PC-9 (cell line): ENCODE measurements around the gene VWA7.

Experiments
- CTCF ChIP-seq: fragments of 200-600 bp; sonication (generic); conservative IDR thresholded peaks from 2 replicates; pipeline ENCODE4 v1.6.1; 2017; ENCODE audit warnings: mixed run types, antibody characterized with exemption, mild to moderate bottlenecking, moderate library complexity
- EZH2 ChIP-seq: fragments of 200-600 bp; sonication (generic); IDR thresholded peaks from 2 replicates; pipeline ENCODE4 v1.8.0; 2017; ENCODE audit warnings: antibody characterized with exemption, low read depth

DNA sequence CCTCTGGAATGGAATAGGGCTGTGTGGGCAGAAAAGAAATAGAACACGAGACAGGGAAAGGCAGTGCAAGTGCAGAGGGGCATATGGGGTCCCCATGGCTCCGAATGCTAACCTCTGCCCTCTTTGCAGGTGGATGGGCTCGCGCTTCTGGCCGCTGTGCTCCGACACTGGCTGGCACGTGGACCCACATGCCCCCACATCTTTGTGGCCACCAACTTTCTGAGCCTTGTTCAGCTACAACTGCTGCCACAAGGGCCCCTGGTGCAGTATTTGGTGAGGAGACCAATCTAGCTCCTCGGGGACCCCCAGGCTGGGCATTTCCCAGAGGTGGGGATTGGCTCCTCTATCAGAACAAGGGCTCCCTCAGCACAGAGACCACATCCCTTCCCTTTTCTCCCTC lies 15.8 kb downstream of the VWA7 start:
- TF ChIP-seq CTCF (no peak), EZH2 (no peak)
